SH-SY5Y (cell line): ENCODE measurements around the gene APLP1.

Experiments used
- GATA2 ChIP-seq: IDR thresholded peaks from 2 replicates; pipeline ENCODE4 v1.6.1; 2011; ENCODE audit warnings: mild to moderate bottlenecking, low read depth, low read length
- GATA3 ChIP-seq: IDR thresholded peaks from 2 replicates; pipeline ENCODE4 v1.6.1; 2011; ENCODE audit warnings: low read depth, mild to moderate bottlenecking, low read length, moderate library complexity

- no peak for TF ChIP-seq GATA2
- TF ChIP-seq GATA3: no peak
Observed at GRCh38 chr19:35851213-35852028, 17.0 kb upstream of the APLP1 start.
